ENCODE data around the gene RGS12. TPM values are rescaled to one million over a fixed set of nuclear protein-coding genes. Genes with fewer than 3 reads are reported as not detected.

RGS12 gene
- total RNA-seq, 1 experiment from 2014 or later: 53.9 TPM

- DNase-seq (ENCODE audit: low spot score): no peak
Observed at GRCh38 chr4:3312362-3312761, 19.5 kb downstream of the RGS12 start.

GRCh38 chr4:3313139-3313538 lies 20.3 kb downstream of the RGS12 start:
- no TSS peak for BruUV-seq (replicated peaks)
- peaks cover 6% of the 10 kb centered on the region for H3K36me3 ChIP-seq (ENCODE audit: insufficient read depth, low read length, poor library complexity, severe bottlenecking)
- no peaks in the 10 kb centered on the region for H3K4me1 ChIP-seq (ENCODE audit: insufficient read depth, low read length, poor library complexity, severe bottlenecking)
- POLR2A ChIA-PET (ENCODE audit: low non-redundant PET): no interaction called here
- TF ChIP-seq CTCF (conservative IDR thresholded peaks at IDR 0.05; ENCODE audit: low read depth, low read length) (no peak), EZH2 (IDR thresholded peaks at IDR 0.05; ENCODE audit: borderline replicate concordance, low read depth, low read length, poor library complexity, severe bottlenecking) (no peak)
- H3K27me3 ChIP-seq (replicated peaks; ENCODE audit: insufficient read depth, low read depth, low read length, poor library complexity): no peaks in the 10 kb centered on the region
- CTCF ChIA-PET: no interaction called here
- intact Hi-C loops (cut with micrococcal nuclease; ENCODE audit: unreplicated experiment): no loop called here
- DNase-seq (ENCODE audit: low spot score): no peak
- no peak overlapping the region for H3K4me3 ChIP-seq (ENCODE audit: low read depth, low read length, poor library complexity, severe bottlenecking)
- H3K27ac ChIP-seq (ENCODE audit: low read depth, low read length, poor library complexity, severe bottlenecking): no peak overlapping the region
- H3K9me3 ChIP-seq (ENCODE audit: low read depth, low read length, poor library complexity, severe bottlenecking): no peaks in the 10 kb centered on the region

More at GRCh38 chr4:3312362-3312761, 19.5 kb downstream of the RGS12 start:
- Histone ChIP-seq H3K27me3 (replicated peaks; ENCODE audit: insufficient read depth, low read depth, low read length, poor library complexity) (no peaks in the 10 kb centered on the region), H3K4me3 (ENCODE audit: low read depth, low read length, poor library complexity, severe bottlenecking) (no peak overlapping the region), H3K4me1 (ENCODE audit: insufficient read depth, low read length, poor library complexity, severe bottlenecking) (no peaks in the 10 kb centered on the region), H3K27ac (ENCODE audit: low read depth, low read length, poor library complexity, severe bottlenecking) (no peak overlapping the region), H3K9me3 (ENCODE audit: low read depth, low read length, poor library complexity, severe bottlenecking) (no peaks in the 10 kb centered on the region), H3K36me3 (ENCODE audit: insufficient read depth, low read length, poor library complexity, severe bottlenecking) (peaks cover 5% of the 10 kb centered on the region)
- BruUV-seq (replicated peaks): no TSS peak
- CTCF ChIA-PET: no interaction called here
- no peak for TF ChIP-seq CTCF (conservative IDR thresholded peaks at IDR 0.05; ENCODE audit: low read depth, low read length)
- TF ChIP-seq EZH2 (IDR thresholded peaks at IDR 0.05; ENCODE audit: borderline replicate concordance, low read depth, low read length, poor library complexity, severe bottlenecking): no peak
- intact Hi-C loops (cut with micrococcal nuclease; ENCODE audit: unreplicated experiment): no loop called here
- POLR2A ChIA-PET (ENCODE audit: low non-redundant PET): no interaction called here

- Histone ChIP-seq H3K27me3 (replicated peaks; ENCODE audit: insufficient read depth, low read depth, low read length, poor library complexity) (no peaks in the 10 kb centered on the region), H3K27ac (ENCODE audit: low read depth, low read length, poor library complexity, severe bottlenecking) (no peak overlapping the region), H3K9me3 (ENCODE audit: low read depth, low read length, poor library complexity, severe bottlenecking) (no peaks in the 10 kb centered on the region), H3K36me3 (ENCODE audit: insufficient read depth, low read length, poor library complexity, severe bottlenecking) (peaks cover 9% of the 10 kb centered on the region), H3K4me1 (ENCODE audit: insufficient read depth, low read length, poor library complexity, severe bottlenecking) (no peaks in the 10 kb centered on the region), H3K4me3 (ENCODE audit: low read depth, low read length, poor library complexity, severe bottlenecking) (no peak overlapping the region)
- TF ChIP-seq CTCF (conservative IDR thresholded peaks at IDR 0.05; ENCODE audit: low read depth, low read length) (no peak), EZH2 (IDR thresholded peaks at IDR 0.05; ENCODE audit: borderline replicate concordance, low read depth, low read length, poor library complexity, severe bottlenecking) (no peak)
- ChIA-PET POLR2A (ENCODE audit: low non-redundant PET) (no interaction called here), CTCF (no interaction called here)
- BruUV-seq (replicated peaks): no TSS peak
- DNase-seq (ENCODE audit: low spot score): no peak
- intact Hi-C loops (cut with micrococcal nuclease; ENCODE audit: unreplicated experiment): no loop called here
Observed at GRCh38 chr4:3313556-3314228, 20.9 kb downstream of the RGS12 start.

All from A673 (cell line).